PC-9 (cell line): ENCODE results near the gene MDM4.

Experiments used
- EZH2 ChIP-seq: fragments of 200-600 bp; sonication (generic); IDR thresholded peaks from 2 replicates; pipeline ENCODE4 v1.8.0; 2017; ENCODE audit warnings: antibody characterized with exemption, low read depth
- TF ChIP-seq, protein P1 (sequence below): fragments of 200-600 bp; sonication (generic); conservative IDR thresholded peaks from 2 replicates; pipeline ENCODE4 v1.6.1; 2017; ENCODE audit warnings: mixed run types, antibody characterized with exemption, mild to moderate bottlenecking, moderate library complexity

DNA sequence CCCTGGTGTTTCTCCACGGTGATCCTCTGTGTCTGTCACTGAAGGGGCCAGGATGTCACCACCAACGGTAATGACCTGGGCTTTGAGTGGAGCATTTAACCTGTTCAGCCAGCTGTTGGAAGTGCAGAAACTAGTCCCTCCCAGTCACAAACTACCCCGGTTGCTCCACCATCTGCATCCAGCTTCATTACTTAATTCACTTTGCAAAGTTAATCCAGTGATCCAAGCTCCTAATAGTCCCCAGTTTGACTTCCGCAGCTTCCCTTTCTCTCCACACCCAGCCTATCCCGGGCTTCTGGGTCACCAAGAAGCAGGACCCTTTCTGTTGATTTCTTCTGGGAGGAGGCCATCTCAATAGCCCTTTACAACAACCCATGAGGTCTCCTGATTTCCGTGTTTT is 63.5 kb downstream of the MDM4 start:
- TF ChIP-seq, protein P1, sequence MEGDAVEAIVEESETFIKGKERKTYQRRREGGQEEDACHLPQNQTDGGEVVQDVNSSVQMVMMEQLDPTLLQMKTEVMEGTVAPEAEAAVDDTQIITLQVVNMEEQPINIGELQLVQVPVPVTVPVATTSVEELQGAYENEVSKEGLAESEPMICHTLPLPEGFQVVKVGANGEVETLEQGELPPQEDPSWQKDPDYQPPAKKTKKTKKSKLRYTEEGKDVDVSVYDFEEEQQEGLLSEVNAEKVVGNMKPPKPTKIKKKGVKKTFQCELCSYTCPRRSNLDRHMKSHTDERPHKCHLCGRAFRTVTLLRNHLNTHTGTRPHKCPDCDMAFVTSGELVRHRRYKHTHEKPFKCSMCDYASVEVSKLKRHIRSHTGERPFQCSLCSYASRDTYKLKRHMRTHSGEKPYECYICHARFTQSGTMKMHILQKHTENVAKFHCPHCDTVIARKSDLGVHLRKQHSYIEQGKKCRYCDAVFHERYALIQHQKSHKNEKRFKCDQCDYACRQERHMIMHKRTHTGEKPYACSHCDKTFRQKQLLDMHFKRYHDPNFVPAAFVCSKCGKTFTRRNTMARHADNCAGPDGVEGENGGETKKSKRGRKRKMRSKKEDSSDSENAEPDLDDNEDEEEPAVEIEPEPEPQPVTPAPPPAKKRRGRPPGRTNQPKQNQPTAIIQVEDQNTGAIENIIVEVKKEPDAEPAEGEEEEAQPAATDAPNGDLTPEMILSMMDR = no peak
- TF ChIP-seq EZH2 = no peak
